Measurements from ENCODE around the gene SLC30A1.
"Not testable (repeated sequence)": the region's sequence is repeated elsewhere in the genome, so short reads cannot be mapped to it uniquely, and the experiment has no call there.

The SLC30A1 gene, protein sequence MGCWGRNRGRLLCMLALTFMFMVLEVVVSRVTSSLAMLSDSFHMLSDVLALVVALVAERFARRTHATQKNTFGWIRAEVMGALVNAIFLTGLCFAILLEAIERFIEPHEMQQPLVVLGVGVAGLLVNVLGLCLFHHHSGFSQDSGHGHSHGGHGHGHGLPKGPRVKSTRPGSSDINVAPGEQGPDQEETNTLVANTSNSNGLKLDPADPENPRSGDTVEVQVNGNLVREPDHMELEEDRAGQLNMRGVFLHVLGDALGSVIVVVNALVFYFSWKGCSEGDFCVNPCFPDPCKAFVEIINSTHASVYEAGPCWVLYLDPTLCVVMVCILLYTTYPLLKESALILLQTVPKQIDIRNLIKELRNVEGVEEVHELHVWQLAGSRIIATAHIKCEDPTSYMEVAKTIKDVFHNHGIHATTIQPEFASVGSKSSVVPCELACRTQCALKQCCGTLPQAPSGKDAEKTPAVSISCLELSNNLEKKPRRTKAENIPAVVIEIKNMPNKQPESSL

DNA sequence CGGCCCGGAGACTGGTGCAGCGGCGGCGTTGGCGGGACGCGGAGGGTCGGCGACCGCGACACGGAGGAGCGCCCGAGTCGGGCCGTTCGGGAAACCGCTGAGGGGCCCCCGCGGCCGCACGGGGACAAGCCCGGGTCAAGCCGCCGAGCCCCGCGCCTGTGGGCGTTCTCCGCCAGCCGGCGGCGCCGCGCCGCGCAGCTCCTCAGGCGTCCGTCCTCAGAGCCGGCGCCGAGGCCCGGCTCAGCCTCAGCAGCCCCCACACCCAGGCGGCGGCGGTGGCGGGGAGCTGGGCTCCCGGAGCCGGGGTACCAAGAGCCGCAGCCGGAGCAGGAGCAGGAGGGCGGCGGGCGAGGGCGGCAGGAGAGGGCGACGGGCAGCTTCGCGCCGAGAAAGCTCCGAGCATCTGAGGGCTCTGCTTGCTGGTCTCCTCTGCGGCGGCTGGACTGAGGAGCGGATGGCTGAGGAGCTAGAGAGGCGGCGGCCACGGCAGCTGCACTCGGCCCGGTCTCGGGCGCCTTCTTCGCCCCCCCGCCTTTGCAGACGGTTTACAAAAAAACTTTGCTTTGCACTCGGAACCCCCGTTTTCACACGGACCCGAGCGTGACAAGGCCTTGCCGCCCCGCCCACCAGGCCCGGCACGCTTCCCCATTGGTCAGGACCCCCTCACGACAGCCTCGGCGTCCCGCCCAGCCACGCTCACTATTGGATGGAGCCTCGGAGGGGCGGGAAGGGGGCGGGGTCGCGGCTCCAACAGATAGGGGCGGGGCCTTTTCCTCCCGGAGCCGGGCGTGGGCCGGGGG is at the start of gene SLC30A1:
SLC30A1 (minus strand) TSS at position 522 of the 800 bp plus-strand sequence. CDS start 549 bp downstream, outside the sequence.
- FAIRE-seq, result peak; percentile 90

- no peak for FAIRE-seq
Measured at GRCh38 chr1:211628417-211628816, 49.5 kb upstream of the SLC30A1 start.

GRCh38 chr1:211627259-211627658 is 48.3 kb upstream of the SLC30A1 start:
- no peak for FAIRE-seq

DNA sequence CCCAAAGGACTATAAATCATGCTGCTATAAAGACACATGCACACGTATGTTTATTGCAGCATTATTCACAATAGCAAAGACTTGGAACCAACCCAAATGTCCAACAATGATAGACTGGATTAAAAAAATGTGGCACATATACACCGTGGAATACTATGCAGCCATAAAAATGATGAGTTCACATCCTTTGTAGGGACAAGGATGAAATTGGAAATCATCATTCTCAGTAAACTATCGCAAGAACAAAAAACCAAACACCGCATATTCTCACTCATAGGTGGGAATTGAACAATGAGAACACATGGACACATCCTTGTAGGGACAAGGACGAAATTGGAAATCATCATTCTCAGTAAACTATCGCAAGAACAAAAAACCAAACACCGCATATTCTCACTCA is 46.9 kb upstream of the SLC30A1 start:
- FAIRE-seq, result not testable (repeated sequence)

DNA sequence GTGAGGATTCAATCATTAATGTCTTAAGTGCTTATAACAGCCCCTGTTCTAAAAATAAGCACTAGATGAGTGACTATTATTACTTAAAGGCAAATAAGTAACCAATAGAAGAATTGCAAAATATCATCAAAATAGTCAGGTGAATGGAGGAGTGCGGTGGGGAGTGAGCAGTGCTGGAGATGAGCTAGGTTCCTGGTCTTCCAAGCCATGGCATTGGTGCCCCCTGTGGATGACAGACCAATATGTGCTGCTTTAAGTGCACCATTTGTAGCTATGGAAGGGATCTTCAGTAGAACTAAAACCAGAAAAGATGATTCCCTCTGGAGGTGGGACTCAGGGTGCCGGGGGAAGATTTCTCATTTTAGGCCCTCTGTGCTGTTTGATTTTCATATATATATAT is 46.1 kb upstream of the SLC30A1 start:
- FAIRE-seq, result no peak

DNA sequence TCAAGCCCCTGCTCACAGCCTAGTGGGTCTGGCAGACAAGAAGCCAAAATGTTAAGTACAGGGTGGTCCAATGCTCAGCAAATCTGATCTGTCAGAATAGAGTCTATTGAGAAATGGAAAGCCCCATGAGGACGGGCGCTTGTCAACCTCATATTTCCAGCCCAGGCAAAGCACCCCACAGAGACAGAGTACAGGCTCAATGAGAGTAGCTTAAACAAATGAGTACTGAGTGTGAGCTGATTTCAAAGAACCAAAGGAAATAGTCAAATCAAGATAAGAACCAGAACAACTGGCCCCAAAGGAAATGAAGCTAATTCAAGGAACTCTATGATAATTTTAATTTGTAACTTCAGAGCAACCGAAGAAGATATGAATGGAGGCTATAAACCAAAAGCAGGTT is 44.6 kb upstream of the SLC30A1 start:
- FAIRE-seq, result no peak

GRCh38 chr1:211621447-211622198 is 42.7 kb upstream of the SLC30A1 start:
- FAIRE-seq, result no peak

DNA sequence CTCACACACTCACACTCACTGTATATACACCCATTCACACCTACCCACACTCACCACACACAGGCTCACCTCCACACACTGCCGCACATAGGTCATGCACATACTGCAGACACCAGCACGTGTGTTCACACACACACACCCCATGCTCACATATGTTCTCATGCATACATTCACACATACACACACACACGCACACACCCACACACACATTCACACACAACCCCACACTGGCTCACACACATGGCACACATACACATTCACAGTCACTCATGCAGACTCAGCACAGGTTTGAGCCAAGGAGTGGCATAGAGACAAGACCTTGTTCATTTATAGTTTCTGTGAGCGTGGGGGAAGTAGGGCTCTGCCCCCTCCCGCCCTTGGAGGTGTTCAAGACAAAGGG is 41.1 kb upstream of the SLC30A1 start:
- FAIRE-seq, result no peak

DNA sequence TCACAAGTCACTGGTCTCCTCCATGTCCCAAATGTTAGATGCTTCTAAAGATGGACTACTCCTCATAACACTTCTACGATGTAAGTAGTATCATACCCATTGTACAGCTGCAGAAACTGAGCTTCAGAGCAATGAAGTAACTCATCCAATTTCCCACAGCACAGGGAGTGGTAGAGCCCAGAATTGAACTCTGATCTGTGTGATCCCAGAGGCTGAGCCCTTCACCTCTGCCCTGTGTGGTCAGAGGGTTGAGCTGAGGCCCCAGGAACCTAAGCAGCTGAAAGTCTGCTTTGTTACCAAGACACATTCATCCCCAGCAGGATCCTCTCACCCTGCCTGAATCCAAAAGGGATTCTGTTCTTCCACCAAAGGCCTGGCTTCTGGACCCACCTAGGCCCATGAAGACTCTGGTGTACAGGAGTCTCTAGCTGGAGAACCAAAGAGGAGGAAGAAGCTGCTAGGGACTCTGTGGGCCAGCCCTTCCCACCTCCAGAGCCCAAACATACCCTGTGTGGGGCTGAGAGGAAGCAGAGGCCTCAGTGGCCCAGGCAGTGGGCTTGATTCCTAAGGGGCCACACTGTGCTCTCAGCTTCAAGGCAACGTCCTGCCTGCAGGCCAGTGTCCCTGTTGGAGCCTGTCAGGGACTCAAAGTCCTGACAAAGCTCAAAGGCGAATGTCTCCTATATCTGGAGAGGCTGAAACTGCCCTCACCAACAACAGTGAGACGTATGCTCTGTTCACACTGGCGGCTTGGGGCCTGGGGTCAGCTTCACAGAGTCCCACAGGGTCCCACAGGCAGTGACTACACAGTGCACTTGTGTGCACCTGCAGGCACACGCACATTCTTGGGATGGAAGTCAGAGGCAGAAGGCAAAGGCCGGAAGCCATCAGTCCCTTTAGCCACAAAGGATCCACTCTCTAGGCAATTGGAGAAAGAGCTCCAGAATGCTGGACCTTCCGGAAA is 40.4 kb upstream of the SLC30A1 start:
- FAIRE-seq, result no peak

- no peak for FAIRE-seq
Measured at GRCh38 chr1:211616965-211617297, 38.0 kb upstream of the SLC30A1 start.

DNA sequence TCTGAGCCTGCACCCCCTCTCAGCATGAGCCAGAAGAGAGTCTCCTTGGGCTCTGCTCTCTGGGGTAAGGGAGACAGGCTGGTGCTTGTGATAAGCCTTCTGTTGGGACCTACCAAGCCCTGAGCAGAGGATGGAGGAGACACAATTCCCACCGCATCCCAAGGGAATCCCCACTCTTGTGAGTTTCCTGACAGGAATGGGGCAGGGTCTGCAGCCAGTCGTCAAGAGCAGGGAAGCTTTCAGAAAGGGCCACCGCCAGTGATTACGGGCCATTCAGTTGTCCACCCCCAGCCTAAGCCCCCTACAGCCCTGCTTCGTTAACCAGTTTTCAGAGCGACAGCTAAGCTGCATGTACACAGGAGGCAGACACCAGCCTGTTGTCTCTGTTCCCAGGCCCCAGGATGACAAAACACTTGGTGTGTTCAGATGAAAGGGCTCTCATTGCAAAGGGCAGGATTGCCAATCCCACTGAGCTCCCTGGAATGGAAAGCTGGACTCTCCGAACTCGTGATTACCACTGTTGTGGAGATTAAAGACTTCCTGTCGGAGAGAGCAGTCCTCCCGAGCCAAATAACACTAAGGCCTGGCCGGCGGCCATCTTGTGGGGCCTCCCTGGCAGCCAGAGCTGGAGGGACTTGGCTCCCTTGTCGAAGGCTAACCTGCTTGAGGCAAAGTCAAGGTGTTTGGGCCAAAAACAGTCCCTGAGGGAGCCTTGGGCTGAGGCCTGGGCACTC is 37.4 kb upstream of the SLC30A1 start:
- no peak for FAIRE-seq

GRCh38 chr1:211614615-211615014 is 35.7 kb upstream of the SLC30A1 start:
- no peak for FAIRE-seq

- FAIRE-seq, result no peak
Measured at GRCh38 chr1:211613951-211614350, 35.0 kb upstream of the SLC30A1 start.

DNA sequence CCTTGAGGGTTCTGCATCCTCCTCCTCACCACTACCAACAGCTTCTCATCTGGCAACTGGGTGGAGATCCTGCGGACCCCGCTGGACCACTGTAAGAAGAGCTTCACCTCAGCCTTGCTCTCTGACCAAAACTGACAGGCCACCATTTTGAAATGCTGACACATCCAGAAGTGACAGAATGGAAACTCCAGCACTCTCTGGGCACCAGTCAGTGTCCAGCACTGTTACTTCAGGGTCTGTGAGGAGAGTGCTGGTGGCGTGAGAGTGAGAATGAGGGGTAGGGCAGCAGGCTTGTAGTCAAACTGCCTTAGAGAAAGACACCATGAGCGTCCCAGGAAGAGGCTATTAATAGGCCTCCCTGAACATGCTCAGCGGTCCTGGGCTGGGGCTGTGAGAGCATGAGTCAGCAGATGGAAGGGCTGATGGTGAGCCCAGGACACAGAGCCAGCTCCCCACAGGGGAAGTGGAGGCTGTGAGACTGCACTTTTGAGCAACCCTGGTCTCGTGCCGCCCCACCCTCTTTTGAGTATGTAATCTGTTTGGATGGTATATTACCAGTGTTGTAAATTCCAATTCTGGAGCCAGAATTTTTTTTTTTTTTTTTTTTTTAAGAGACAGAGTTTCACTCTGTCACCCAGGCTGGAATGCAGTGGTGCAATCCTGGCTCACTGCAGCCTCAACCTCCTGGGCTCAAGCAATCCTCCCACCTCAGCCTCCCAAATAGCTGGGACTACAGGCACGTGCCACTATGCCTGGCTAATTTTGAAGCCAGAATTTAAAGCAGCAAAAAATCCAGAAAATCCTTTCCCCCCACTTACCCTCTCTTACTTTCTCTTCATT is 34.4 kb upstream of the SLC30A1 start:
- no peak for FAIRE-seq

- FAIRE-seq, result no peak
Measured at GRCh38 chr1:211612786-211613107, 33.8 kb upstream of the SLC30A1 start.

DNA sequence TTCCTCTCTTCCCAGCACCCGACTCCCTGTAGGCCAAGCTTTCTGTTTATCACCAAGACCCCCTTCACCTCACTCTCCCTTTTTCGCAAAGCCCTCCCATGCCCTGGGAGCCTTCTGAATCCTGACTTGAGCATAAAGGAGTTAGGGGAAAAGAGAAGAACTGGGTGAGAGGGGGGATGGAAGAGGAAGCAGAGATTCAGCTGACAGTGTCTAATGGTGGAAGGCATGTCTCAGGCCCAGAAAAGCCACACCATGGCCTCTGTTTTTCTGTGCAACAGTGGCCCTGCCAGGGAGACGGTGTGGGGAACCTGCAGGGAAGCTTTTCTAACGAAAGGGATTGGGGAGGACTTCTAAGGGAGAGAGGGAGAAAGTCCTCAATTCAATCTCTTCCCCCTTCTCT is 32.9 kb upstream of the SLC30A1 start:
- FAIRE-seq, result no peak

DNA sequence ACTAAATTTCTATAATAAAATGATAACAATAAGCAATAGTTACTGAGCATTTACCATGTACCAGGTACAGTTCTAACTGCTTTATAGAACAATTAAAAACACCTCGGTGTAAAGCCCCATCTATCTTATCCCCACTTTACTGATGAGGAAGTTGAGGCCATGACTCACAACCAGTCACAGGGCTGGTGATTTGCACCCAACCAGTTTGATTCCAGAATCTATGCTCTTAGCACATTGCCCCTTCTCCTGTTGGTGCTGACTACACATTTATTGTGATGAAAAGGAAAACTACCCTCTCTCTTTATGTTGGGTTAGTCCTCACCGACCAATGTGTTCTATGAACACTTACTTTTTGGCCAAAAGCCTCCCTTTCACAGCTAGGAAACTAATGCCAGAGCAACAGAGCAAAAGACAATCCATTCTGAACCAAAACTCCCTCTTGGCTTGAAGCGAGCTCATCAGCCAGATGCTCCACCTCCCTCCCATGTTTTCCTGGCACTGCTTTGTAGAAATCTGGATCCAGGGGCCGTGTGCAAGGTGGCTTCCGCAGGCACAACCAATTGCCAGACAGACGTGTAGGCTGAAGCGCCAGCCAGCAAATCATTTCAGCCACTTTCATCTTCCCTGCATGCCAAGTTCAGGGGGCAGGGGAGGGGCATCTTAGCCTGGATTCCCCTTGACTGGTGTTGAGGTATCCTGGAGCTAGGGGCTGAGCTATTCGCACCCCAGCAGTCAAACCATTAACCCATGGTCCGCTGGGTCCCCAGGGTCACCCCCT is 32.0 kb upstream of the SLC30A1 start:
- no peak for FAIRE-seq

DNA sequence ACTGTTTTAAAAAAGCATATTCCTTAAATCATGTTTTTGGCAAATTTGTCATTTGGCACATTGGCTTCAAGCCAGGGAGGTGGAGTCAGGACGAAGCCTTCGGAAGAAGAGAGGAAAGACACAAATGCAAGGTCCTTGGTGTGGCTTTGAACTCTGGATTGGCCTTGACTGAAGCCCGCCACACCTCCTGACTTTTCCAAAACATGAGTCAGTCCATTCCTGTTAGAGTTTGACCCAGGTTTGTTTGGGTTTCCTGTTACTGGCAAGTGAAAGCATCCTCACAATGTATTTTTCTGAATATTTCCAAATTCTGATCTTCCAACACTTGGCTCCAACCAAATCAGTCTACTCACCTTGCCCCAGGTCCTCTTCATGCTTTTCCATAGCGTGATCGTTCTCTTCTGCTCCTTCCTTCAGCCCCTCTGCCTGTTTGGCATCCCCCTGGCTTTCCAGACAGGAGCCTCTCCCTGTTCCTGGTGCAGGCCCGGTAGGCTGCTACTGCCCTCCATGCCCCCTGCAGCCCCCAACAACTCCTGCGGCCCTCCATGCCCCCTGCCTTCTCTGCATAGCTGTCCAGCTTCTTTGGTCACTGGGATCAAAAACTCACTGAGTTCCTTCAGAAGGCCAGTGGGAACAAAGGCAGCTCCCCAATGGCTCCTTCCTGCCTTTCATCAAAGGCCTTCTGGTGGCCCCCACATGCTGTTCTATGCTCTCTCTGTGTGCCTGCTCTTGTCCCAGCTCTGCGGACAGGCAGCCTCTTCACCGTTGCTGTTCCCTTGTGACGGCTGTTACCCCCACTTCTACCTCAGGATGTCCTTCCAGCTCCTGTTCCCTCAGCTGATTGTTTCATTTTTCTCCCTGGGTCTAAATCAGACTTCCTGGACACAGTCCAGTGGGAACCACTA is 30.4 kb upstream of the SLC30A1 start:
- FAIRE-seq, result no peak

All from TTC549 (cell line).